NT2/D1 (cell line): Measurements from ENCODE around the gene PCGF1.

Experiments
- SUZ12 ChIP-seq: IDR thresholded peaks from 2 replicates; pipeline ENCODE4 v1.6.1; 2011; ENCODE audit not compliant: insufficient read length, insufficient read depth; ENCODE audit errors: extremely low read depth
- YY1 ChIP-seq: IDR thresholded peaks from 2 replicates; pipeline ENCODE4 v1.6.1; 2011; ENCODE audit not compliant: insufficient read length, insufficient read depth
- ZNF274 ChIP-seq: IDR thresholded peaks from 2 replicates; pipeline ENCODE4 v1.6.1; 2011; ENCODE audit warnings: mild to moderate bottlenecking, low read depth, low read length

GRCh38 chr2:74532222-74532621 is 24.7 kb upstream of the PCGF1 start:
- TF ChIP-seq ZNF274, result no peak
- no peak for TF ChIP-seq SUZ12
- TF ChIP-seq YY1, result no peak
